PFSK-1 (cell line): ENCODE data around the gene TEX30.

Experiments used
- POLR2AphosphoS5 ChIP-seq: IDR thresholded peaks from 2 replicates; pipeline ENCODE4 v1.6.1; 2012; ENCODE audit warnings: low read depth, mild to moderate bottlenecking, control low read depth, low read length, moderate library complexity
- SIN3A ChIP-seq: IDR thresholded peaks from 2 replicates; pipeline ENCODE4 v1.6.1; 2012; ENCODE audit warnings: mild to moderate bottlenecking, low read length, moderate library complexity, borderline replicate concordance; ENCODE audit not compliant: insufficient read depth
- TAF1 ChIP-seq: IDR thresholded peaks from 2 replicates; pipeline ENCODE4 v1.6.1; 2012; ENCODE audit warnings: low read length, control low read depth, borderline replicate concordance; ENCODE audit not compliant: insufficient read depth
- TF ChIP-seq, protein P1 (sequence below), 2 experiments: IDR thresholded peaks; 2 replicates each; pipeline versions ENCODE4 v1.6.1 to v1.8.0; 2011 to 2012; ENCODE audit warnings: low read depth in 2 of 2, low read length in 2 of 2, control low read depth in 1 of 2, inconsistent platforms in 1 of 2, mild to moderate bottlenecking in 1 of 2, moderate library complexity in 1 of 2; ENCODE audit not compliant: insufficient read depth in 1 of 2

DNA sequence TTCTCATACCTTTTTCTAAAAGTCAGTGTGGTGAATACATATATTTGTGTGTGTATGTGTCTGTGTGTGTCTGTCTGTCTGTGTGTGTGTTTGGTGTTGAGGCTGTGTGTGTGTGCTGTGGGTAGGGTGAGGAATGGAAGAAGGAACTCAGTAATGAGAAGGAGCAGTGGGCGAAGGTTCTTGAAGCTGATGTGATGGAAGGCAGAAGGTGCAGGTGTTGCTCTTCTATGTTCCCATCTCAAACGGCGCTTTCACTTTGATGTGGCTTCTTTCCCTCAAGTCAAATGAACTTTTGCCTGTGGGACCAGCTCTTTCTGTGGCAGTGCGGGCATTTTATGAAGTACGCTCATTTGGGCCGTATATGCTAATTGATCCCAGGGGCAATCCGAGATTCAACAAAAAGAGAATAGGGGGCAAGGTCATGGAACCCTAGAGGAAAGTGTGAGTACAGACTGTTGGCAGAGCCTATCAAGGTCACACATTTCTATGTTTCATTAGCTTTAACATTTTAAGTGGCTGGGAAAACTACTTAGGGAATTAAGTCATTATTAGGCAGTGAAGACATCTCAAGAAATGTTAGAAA is 40.5 kb upstream of the TEX30 start:
- TF ChIP-seq, protein P1, sequence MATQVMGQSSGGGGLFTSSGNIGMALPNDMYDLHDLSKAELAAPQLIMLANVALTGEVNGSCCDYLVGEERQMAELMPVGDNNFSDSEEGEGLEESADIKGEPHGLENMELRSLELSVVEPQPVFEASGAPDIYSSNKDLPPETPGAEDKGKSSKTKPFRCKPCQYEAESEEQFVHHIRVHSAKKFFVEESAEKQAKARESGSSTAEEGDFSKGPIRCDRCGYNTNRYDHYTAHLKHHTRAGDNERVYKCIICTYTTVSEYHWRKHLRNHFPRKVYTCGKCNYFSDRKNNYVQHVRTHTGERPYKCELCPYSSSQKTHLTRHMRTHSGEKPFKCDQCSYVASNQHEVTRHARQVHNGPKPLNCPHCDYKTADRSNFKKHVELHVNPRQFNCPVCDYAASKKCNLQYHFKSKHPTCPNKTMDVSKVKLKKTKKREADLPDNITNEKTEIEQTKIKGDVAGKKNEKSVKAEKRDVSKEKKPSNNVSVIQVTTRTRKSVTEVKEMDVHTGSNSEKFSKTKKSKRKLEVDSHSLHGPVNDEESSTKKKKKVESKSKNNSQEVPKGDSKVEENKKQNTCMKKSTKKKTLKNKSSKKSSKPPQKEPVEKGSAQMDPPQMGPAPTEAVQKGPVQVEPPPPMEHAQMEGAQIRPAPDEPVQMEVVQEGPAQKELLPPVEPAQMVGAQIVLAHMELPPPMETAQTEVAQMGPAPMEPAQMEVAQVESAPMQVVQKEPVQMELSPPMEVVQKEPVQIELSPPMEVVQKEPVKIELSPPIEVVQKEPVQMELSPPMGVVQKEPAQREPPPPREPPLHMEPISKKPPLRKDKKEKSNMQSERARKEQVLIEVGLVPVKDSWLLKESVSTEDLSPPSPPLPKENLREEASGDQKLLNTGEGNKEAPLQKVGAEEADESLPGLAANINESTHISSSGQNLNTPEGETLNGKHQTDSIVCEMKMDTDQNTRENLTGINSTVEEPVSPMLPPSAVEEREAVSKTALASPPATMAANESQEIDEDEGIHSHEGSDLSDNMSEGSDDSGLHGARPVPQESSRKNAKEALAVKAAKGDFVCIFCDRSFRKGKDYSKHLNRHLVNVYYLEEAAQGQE (IDR thresholded peaks at IDR 0.05; ENCODE audit: insufficient read depth in 1 of 2, low read depth in 2 of 2, low read length in 2 of 2), result no peak
- TF ChIP-seq POLR2AphosphoS5 (no peak), TAF1 (no peak), SIN3A (no peak)
